WTC11 (cell line): ENCODE data around the gene PRKAR2A. TPM values are rescaled to one million over a fixed set of nuclear protein-coding genes. Genes with fewer than 3 reads are reported as not detected.

Source experiments
- ATAC-seq: fragments of 200-7000 bp; cut with Tn5 transposase; 2 replicates; pipeline ENCODE4 v1.10.0; 2021; ENCODE audit warnings: mild to moderate bottlenecking, moderate library complexity
- CTCF ChIA-PET: fragments of 300-600 bp; sonication (Branson Sonifier 250); formaldehyde crosslinking; loops from one replicate; lab custom pipeline; 2021; ENCODE audit warnings: antibody characterized with exemption; lab: Charles Lee
- POLR2A ChIA-PET: fragments of 350-600 bp; sonication (Branson Sonifier 250); formaldehyde crosslinking; loops from one replicate; lab custom pipeline; 2021; ENCODE audit warnings: antibody characterized with exemption; lab: Charles Lee
- DNase-seq: peaks from one replicate; pipeline ENCODE4 v3.0.0; 2021; ENCODE audit warnings: low spot score
- H3K27ac Mint-ChIP-seq: 2 replicates; pipeline ENCODE4 v1.8.0; 2021; ENCODE audit warnings: mixed read lengths
- H3K27me3 Mint-ChIP-seq: 2 replicates; pipeline ENCODE4 v1.8.0; 2021; ENCODE audit warnings: low read depth, mild to moderate bottlenecking, moderate library complexity, mixed read lengths
- H3K36me3 Mint-ChIP-seq: 2 replicates; pipeline ENCODE4 v1.8.0; 2021; ENCODE audit warnings: mixed read lengths
- H3K4me1 Mint-ChIP-seq: 2 replicates; pipeline ENCODE4 v1.8.0; 2022; ENCODE audit warnings: mixed read lengths
- H3K4me3 Mint-ChIP-seq: 2 replicates; pipeline ENCODE4 v1.8.0; 2021; ENCODE audit warnings: mild to moderate bottlenecking, moderate library complexity, mixed read lengths
- H3K9me3 Mint-ChIP-seq: 2 replicates; pipeline ENCODE4 v1.8.0; 2021; ENCODE audit warnings: mixed read lengths
- ARID4B ChIP-seq: sonication (generic); formaldehyde crosslinking; IDR thresholded peaks from 2 replicates; pipeline ENCODE4 v1.8.0; 2023; ENCODE audit warnings: missing genetic modification reagents, mild to moderate bottlenecking, borderline replicate concordance
- CREB1 ChIP-seq: sonication (generic); formaldehyde crosslinking; IDR thresholded peaks from 2 replicates; pipeline ENCODE4 v1.8.0; 2023; ENCODE audit warnings: mild to moderate bottlenecking, missing genetic modification reagents
- E2F4 ChIP-seq: sonication (generic); formaldehyde crosslinking; IDR thresholded peaks from 2 replicates; pipeline ENCODE4 v1.8.1; 2022; ENCODE audit warnings: low read depth, mild to moderate bottlenecking, moderate library complexity, missing genetic modification reagents, borderline replicate concordance
- GRHL2 ChIP-seq: fragments of 250-450 bp; sonication (Bioruptor Pico); IDR thresholded peaks from 2 replicates; pipeline ENCODE4 v1.8.0; 2022; ENCODE audit warnings: mild to moderate bottlenecking, moderate library complexity; ENCODE audit not compliant: insufficient replicate concordance, severe bottlenecking
- GTF2I ChIP-seq: fragments of 250-450 bp; sonication (Bioruptor Pico); conservative IDR thresholded peaks from 2 replicates; pipeline ENCODE4 v1.4.0; 2021; ENCODE audit warnings: mild to moderate bottlenecking
- HMGA2 ChIP-seq: fragments of 250-450 bp; sonication (Bioruptor Pico); IDR thresholded peaks from 2 replicates; pipeline ENCODE4 v1.4.0; 2021; ENCODE audit warnings: mild to moderate bottlenecking, moderate library complexity
- JAZF1 ChIP-seq: fragments of 250-450 bp; sonication (Bioruptor Pico); IDR thresholded peaks from 2 replicates; pipeline ENCODE4 v1.9.0; 2021; ENCODE audit warnings: moderate library complexity, mild to moderate bottlenecking, inconsistent platforms
- MLX ChIP-seq: sonication (generic); formaldehyde crosslinking; IDR thresholded peaks from 2 replicates; pipeline ENCODE4 v1.8.1; 2023; ENCODE audit warnings: mild to moderate bottlenecking, missing genetic modification reagents, moderate library complexity
- MYBL2 ChIP-seq: sonication (generic); formaldehyde crosslinking; IDR thresholded peaks from 2 replicates; pipeline ENCODE4 v1.8.1; 2023; ENCODE audit warnings: mild to moderate bottlenecking, moderate library complexity, missing genetic modification reagents
- NFE2L1 ChIP-seq: sonication (generic); formaldehyde crosslinking; IDR thresholded peaks from 2 replicates; pipeline ENCODE4 v1.8.1; 2023; ENCODE audit warnings: missing genetic modification reagents
- NFYB ChIP-seq: sonication (generic); formaldehyde crosslinking; conservative IDR thresholded peaks from 2 replicates; pipeline ENCODE4 v1.8.0; 2022; ENCODE audit warnings: low read depth, missing genetic modification reagents
- PREB ChIP-seq: sonication (generic); formaldehyde crosslinking; IDR thresholded peaks from 2 replicates; pipeline ENCODE4 v1.8.1; 2022; ENCODE audit warnings: mild to moderate bottlenecking, missing genetic modification reagents, moderate library complexity, borderline replicate concordance
- RORB ChIP-seq: fragments of 250-450 bp; sonication (Bioruptor Pico); IDR thresholded peaks from 2 replicates; pipeline ENCODE4 v1.9.0; 2021; ENCODE audit warnings: mild to moderate bottlenecking
- ZNF121 ChIP-seq: sonication (generic); formaldehyde crosslinking; IDR thresholded peaks from 2 replicates; pipeline ENCODE4 v1.8.0; 2023; ENCODE audit warnings: missing genetic modification reagents
- ZNF423 ChIP-seq: fragments of 250-450 bp; sonication (Bioruptor Pico); IDR thresholded peaks from 2 replicates; pipeline ENCODE4 v2.1.2; 2022; ENCODE audit warnings: mild to moderate bottlenecking, moderate library complexity
- ZNF425 ChIP-seq: fragments of 250-450 bp; sonication (Bioruptor Pico); conservative IDR thresholded peaks from 2 replicates; pipeline ENCODE4 v1.9.0; 2021; ENCODE audit warnings: mild to moderate bottlenecking
- ZNF512 ChIP-seq: sonication (generic); formaldehyde crosslinking; IDR thresholded peaks from 2 replicates; pipeline ENCODE4 v1.8.1; 2022; ENCODE audit warnings: missing genetic modification reagents, borderline replicate concordance
- total RNA-seq: library from RNA; stranded (reverse); gene quantifications from 3 replicates; pipeline ENCODE4 v1.2.3, GENCODE V29; 2021

Gene PRKAR2A
- total RNA-seq, 1 experiment from 2014 or later = 57.2 TPM

- TF ChIP-seq ZNF121 (CRISPR knock-in tag) (peak; percentile 96), GTF2I (CRISPR knock-in tag) (peak; percentile 37; the same call in 1 of the 2 replicates), MLX (CRISPR knock-in tag) (no peak)
- ATAC-seq (peak; percentile 67), DNase-seq (no peak)
- peaks cover 6% of the 10 kb centered on the region; the same call in 1 of the 2 replicates for H3K9me3 Mint-ChIP-seq
- peaks cover 38% of the 10 kb centered on the region for H3K36me3 Mint-ChIP-seq
- H3K4me1 Mint-ChIP-seq = peaks cover 37% of the 10 kb centered on the region
- POLR2A ChIA-PET = no interaction called here
- peak overlapping the region; percentile 29 for H3K4me3 Mint-ChIP-seq
- H3K27ac Mint-ChIP-seq = peak overlapping the region; percentile 91
- CTCF ChIA-PET = interaction anchor here (0.7 to 0.8 kb wide), 2 partner anchors 11 to 37 kb away, joined by 3 read pairs; no protein-coding TSS in a partner anchor
- no peaks in the 10 kb centered on the region for H3K27me3 Mint-ChIP-seq
Observed at GRCh38 chr3:48702320-48702920, 145.3 kb downstream of the PRKAR2A start.

GRCh38 chr3:48700731-48701405 lies 146.8 kb downstream of the PRKAR2A start:
- POLR2A ChIA-PET = interaction anchor here (1.8 kb wide), 1 partner anchor 16 kb away, joined by 4 read pairs; the partner anchor contains the start of gene IP6K2
- peaks cover 6% of the 10 kb centered on the region; the same call in 1 of the 2 replicates for H3K9me3 Mint-ChIP-seq
- peaks cover 44% of the 10 kb centered on the region for H3K4me1 Mint-ChIP-seq
- H3K4me3 Mint-ChIP-seq = no peak overlapping the region
- ATAC-seq (no peak), DNase-seq (no peak)
- peaks cover 35% of the 10 kb centered on the region for H3K36me3 Mint-ChIP-seq
- CTCF ChIA-PET = interaction anchor here (0.7 kb wide), 1 partner anchor 39 kb away, joined by 3 read pairs; no protein-coding TSS in a partner anchor
- H3K27me3 Mint-ChIP-seq = no peaks in the 10 kb centered on the region
- H3K27ac Mint-ChIP-seq = peak overlapping the region; percentile 77; the same call in 1 of the 2 replicates
- TF ChIP-seq HMGA2 (CRISPR knock-in tag) (no peak), CREB1 (CRISPR knock-in tag) (no peak), NFE2L1 (no peak), E2F4 (CRISPR knock-in tag) (no peak)
- TF ChIP-seq, all 79 proteins: peak for 0

- CTCF ChIA-PET = interaction anchor here (1.0 to 1.7 kb wide), 3 partner anchors 13 to 263 kb away, joined by 3 to 4 read pairs (median 4); partner anchors contain the start of gene NCKIPSD
- peaks cover 6% of the 10 kb centered on the region; the same call in 1 of the 2 replicates for H3K9me3 Mint-ChIP-seq
- H3K36me3 Mint-ChIP-seq = peaks cover 39% of the 10 kb centered on the region
- no peaks in the 10 kb centered on the region for H3K27me3 Mint-ChIP-seq
- ATAC-seq = no peak
- H3K4me3 Mint-ChIP-seq = no peak overlapping the region
- 0 out of 2 replicates have a peak overlapping the region, but pooled peaks have one; percentile 41 for H3K27ac Mint-ChIP-seq
- H3K4me1 Mint-ChIP-seq = peaks cover 49% of the 10 kb centered on the region
- POLR2A ChIA-PET = interaction anchor here (3.4 kb wide), 1 partner anchor 18 kb away, joined by 10 read pairs; the partner anchor contains the start of gene IP6K2
- DNase-seq = no peak
- TF ChIP-seq NFYB (CRISPR knock-in tag) (no peak), MYBL2 (CRISPR knock-in tag) (no peak), ZNF423 (CRISPR knock-in tag) (no peak), ZNF512 (no peak), PREB (CRISPR knock-in tag) (no peak), ZNF425 (CRISPR knock-in tag) (no peak), JAZF1 (CRISPR knock-in tag) (no peak), RORB (no peak), ARID4B (no peak), GRHL2 (CRISPR knock-in tag) (no peak)
Observed at GRCh38 chr3:48698891-48699290, 148.8 kb downstream of the PRKAR2A start.
